HK-2 (cell line): Measurements from ENCODE around the gene DDX1.
"Not testable (repeated sequence)": the region's sequence is repeated elsewhere in the genome, so short reads cannot be mapped to it uniquely, and the experiment has no call there.

Experiments used
- DNase-seq: peaks from one replicate; pipeline ENCODE4 v3.0.0-alpha.2; 2018; ENCODE audit not compliant: unreplicated experiment

The DDX1 gene

GRCh38 chr2:15677141-15677843 lies 85.6 kb downstream of the DDX1 start:
- DNase-seq, result no peak

GRCh38 chr2:15678346-15678745 lies 86.7 kb downstream of the DDX1 start:
- DNase-seq, result no peak

DNA sequence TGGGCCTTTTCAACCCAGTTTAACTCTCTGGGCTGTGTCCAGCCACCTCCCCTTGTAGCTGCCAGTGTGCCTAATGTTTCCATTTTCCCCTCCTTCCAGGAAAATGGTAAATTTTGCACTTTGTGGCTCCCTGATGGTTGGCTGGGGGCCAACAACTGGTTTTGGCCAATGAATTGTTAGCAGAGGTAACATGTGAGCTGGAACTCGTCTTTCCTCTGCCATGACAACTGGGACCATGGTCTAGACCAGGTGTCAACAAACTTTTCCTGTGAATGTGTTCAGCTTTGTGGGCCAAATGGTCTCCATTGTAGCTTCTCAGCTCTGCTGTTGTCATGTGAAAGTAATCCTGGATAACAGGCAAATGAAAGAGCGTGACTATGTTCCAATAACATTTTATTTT lies 87.2 kb downstream of the DDX1 start:
- no peak for DNase-seq

DNA sequence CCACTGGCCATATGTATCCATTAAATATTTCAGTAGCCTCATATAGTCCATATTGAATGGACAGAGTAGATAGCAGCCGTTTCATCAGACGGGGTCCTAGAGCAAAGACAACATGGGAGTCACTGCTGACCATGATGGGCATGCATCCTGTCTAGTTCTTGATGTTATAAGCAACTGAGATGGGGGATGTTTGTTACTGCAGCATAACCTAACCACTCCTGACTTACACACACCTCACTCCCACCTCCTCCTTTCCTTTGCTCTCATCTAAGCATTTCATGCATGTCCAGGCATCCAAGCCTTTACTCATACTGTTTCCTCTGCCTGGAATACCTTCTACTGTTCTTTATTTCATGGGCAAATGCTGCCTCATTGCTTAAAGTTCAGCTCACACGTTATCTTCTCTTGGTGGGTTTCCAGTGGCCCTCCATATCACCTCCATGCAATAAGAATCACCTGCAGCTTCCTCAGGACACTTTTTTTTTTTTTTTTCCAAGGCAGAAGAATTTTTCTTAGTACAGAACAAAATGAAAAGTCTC lies 87.8 kb downstream of the DDX1 start:
- DNase-seq, result no peak

DNA sequence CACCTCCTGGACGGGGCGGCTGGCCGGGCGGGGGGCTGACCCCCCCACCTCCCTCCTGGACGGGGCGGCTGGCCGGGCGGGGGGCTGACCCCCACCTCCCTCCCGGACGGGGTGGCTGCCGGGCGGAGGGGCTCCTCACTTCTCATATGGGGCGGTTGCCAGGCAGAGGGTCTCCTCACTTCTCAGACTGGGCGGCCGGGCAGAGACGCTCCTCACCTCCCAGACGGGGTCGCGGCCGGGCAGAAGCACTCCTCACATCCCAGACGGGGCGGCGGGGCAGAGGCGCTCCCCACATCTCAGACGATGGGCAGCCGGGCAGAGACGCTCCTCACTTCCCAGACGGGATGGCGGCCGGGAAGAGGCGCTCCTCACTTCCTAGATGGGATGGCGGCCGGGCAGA lies 88.5 kb downstream of the DDX1 start:
- DNase-seq, result not testable (repeated sequence)
